Cardiac fibroblast (primary cell): Measurements from ENCODE around the gene L1CAM.
A peak's percentile ranks its signal among the peaks of the same experiment; 100 is the strongest.

Experiments used
- DNase-seq, 2 donors: peaks; one replicate each; pipeline versions ENCODE4 v3.0.0 to v3.0.0-alpha.2; 2010; ENCODE audit warnings: low read depth in 2 of 2
- H3K4me3 ChIP-seq, 2 donors: replicated peaks in 1 of 2; 1 replicate in 1 of 2; 2 replicates in 1 of 2; pipeline ENCODE4 v1.5.1; 2011; ENCODE audit warnings: low read depth in 2 of 2, low read length in 2 of 2, mild to moderate bottlenecking in 2 of 2, moderate library complexity in 1 of 2
- TF ChIP-seq, protein P1 (sequence below): IDR thresholded peaks from one replicate; pipeline ENCODE4 v1.5.1; 2011; ENCODE audit warnings: low read depth, mild to moderate bottlenecking, low read length, inconsistent platforms

L1CAM gene

DNA sequence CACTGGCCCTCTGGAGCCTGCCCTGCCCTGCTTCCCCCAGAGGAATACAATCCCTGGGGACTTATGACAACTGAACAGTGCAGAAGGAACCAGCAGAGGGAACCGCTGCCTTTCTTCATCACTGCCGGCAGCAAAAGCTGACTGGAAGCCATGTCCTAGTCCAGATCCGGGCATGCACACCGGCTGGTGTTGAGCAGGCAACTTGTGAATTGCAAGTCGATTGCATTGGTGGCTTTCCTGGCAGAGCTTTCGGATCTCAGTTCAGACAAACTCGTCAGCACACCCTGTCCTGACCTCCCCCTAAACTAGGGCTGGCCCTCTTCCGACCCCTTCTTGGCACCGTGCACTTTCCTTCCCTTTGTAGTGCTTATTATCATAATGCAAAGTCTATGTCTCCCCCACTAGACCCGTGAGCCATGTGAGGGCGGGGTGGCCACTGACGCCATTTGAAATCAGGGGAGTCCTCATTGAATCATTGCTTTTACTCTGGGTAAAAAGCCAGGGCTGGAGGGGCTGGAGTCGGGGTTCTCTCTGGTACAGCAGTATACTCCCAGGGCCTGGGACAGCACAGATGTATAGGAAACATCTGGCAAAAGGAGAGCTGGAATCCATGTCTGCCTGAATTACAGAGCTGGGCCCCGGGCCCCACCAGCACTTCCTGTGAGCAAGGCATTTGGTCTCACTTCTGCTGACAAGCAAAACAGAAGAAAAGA, 38.3 kb upstream of the L1CAM start:
- DNase-seq, result peak; percentile 37 to 56
- no peak overlapping the region for H3K4me3 ChIP-seq
- TF ChIP-seq, protein P1, sequence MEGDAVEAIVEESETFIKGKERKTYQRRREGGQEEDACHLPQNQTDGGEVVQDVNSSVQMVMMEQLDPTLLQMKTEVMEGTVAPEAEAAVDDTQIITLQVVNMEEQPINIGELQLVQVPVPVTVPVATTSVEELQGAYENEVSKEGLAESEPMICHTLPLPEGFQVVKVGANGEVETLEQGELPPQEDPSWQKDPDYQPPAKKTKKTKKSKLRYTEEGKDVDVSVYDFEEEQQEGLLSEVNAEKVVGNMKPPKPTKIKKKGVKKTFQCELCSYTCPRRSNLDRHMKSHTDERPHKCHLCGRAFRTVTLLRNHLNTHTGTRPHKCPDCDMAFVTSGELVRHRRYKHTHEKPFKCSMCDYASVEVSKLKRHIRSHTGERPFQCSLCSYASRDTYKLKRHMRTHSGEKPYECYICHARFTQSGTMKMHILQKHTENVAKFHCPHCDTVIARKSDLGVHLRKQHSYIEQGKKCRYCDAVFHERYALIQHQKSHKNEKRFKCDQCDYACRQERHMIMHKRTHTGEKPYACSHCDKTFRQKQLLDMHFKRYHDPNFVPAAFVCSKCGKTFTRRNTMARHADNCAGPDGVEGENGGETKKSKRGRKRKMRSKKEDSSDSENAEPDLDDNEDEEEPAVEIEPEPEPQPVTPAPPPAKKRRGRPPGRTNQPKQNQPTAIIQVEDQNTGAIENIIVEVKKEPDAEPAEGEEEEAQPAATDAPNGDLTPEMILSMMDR, result peak; percentile 5

DNA sequence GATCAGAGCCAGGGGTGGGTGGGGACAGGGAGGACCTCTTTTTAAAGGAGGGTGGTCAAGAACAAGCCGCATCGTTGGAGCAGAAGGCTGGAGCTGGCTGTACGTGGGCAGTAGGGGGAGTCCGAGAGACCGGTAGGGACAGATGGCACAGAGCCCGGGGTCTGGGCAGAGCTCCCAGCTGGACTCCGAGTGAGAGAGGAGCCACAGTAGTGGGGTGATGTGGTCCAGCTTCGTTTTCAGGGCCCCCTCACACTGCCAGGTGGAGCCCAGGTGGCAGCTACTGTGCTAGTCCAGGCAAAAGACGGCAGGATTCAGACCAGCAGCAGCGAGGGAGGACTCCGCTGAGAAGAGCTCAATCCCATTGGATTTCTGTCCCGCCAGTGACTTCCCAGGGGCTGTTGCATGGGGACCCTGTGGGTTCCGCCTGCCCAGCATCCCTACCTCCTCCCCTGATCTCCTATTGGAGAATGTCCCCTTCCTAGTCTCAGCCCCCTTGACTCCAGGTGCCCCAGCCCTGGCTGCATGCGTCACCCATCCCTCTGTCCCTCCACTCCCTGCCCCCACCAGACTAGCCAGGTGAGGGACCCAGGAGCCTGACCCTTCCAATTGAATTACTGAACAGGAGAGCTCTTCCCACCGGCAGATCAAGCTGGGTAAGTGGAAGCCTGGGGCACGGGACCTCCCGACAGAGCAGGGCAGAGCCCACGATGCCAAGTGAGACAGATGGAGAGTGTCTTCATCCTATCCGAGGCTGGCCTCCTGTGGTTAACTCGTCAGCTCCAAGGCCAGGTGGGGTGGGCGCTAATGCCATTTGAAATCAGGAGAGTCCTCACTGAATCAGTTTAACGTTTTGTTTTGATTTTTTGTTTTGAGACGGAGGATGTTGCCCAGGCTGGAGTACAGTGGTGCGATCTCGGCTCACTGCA, 37.2 kb upstream of the L1CAM start:
- TF ChIP-seq, protein P1, result peak; percentile 65
- H3K4me3 ChIP-seq, result no peak overlapping the region
- peak; percentile 59 to 77 for DNase-seq

DNA sequence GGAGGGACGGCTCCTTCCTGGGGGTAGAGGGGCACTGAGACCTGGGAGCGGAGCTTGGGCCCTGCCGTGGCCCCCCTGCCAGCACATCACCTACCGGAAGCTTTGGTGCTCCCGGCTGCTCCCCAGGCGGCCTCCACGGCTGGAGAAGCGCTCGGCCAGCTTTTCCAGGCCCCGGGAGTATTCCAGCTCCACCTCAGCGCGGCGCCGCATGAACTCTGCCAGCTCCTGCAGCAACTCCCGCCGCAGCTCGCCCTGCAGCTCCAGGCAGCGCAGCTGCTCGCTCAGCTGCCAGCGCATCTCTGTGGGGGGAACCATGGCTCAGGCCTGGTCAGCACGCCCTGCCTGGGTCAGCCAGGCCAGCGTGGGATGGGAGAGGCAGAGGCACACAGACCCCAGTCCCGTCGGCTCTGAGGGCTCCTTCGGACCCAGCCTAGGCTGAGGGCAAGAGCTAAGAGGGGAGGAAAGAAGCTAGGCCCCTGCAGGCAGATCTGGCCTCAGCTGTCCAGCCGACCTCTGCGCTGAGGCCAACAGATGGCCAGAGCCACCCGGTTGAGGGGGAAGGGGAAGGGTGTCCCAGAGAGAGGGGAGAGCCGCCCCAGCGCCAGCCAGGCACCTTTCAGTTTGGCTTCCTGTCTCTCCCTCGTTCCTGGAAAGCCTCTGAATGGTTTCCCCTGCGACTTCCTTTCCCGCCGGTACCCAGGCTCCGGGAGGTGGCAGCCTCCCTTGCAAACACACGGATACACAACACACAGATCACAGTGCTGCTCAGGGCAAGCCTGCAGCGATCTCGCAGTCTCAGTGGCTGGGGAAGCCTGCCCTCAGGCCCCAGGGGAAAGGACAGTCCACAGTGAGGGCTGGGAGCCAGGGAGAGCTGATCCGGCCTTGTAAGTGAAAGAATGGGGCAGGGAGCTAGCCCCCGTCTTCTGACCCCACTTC, 35.8 kb upstream of the L1CAM start:
- no peak for DNase-seq
- TF ChIP-seq, protein P1, result no peak
- no peak overlapping the region for H3K4me3 ChIP-seq

DNA sequence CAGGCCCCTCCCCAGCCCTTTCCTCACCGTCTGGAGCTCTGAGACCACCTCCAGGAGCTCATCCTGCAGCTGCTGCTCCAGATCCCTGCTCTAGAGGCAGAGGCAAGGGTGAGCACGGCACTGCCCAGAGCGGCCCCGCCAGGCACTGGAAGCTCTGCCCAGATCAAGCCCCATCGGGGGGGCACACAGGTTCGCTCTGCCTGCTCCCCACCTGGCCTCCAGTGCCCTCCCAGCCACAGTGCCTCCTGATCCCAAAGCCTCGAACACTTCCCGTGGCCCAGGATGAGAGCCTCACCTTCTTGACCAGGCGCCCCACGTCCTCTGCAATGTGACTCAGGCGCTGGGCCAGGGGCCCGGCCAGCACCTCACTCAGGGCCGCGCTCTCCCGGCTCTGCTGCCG, 35.1 kb upstream of the L1CAM start:
- H3K4me3 ChIP-seq, result no peak overlapping the region

DNA sequence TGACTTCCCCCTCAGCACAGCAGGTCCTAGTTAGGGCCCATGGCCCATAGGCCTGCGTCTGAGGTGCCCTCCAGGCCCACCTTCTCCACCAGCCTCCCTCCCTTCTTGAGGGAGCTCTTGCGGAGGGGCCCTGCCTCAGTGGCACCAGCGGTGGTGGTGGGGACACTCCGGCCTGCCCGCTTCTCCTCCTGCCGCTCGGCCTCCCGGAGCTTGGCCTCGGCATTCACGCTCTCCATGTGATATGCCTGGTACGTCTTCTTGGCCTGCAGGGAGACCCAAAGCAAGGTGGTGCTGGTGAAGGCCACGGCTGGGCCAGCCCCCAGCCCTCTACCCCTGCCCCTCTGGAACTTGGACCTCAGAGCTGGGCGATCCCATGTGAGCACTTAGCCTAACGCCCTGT, 34.6 kb upstream of the L1CAM start:
- TF ChIP-seq, protein P1, result no peak
- H3K4me3 ChIP-seq, result no peak overlapping the region
- no peak for DNase-seq

More for the DNA sequence above, 35.1 kb upstream of the L1CAM start:
- no peak for DNase-seq
- TF ChIP-seq, protein P1, result no peak

DNA sequence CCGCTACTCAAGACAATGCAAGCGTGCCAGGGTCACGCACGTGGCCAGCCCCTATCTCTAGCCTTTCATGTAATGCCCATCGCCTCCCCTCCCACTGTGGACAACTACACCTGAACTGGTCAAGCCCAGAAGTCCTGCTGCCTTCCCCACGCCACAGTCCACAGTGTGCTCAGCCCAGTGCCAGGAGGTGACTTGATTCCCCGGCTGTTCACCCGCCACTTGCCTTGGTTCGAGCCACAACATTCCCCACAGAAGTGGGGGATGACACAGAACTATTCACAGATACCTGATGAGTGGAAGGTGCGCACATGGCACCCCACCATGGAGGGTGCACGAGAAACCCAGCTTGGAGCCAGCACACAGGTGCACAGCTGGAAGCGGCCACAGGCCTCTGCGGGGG, 33.3 kb upstream of the L1CAM start:
- TF ChIP-seq, protein P1, result no peak
- H3K4me3 ChIP-seq, result no peak overlapping the region
- DNase-seq, result no peak
